Renal cortical epithelial cell (primary cell): Measurements from ENCODE around the gene ONECUT2. TPM values are rescaled to one million over a fixed set of nuclear protein-coding genes. Genes with fewer than 3 reads are reported as not detected.
"Not testable (repeated sequence)": the region's sequence is repeated elsewhere in the genome, so short reads cannot be mapped to it uniquely, and the experiment has no call there.

Experiments used
- DNase-seq: peaks from one replicate; pipeline ENCODE4 v3.0.0-alpha.2; 2011; ENCODE audit warnings: low read depth
- total RNA-seq: library from RNA; depleted of rRNA; stranded (reverse); fragments of >200 nt; gene quantifications from 2 replicates; pipeline ENCODE4 v1.2.3, GENCODE V29; 2014

ONECUT2 gene
- total RNA-seq, 1 donor from 2014 or later = 0.80 TPM

DNA sequence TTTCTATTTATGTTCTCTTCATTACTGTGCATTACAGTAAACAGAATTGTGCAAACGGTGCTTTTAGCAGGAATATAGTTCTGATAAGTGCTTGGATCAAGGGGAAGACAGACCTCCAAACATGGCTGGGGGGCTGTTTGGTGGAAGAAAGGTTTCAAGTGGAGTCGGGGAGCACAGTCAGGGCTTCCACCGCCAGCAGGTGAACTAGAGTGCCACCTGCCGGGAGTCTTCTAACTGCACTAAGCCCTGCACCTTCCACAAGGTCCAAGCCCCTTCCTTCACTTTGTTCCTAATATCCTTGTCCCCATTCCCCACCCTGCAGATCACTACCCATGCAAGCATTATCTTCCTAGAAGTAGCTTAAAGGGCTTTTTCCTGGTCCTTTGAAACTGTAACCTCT, 11.1 kb downstream of the ONECUT2 start:
- DNase-seq = no peak

DNA sequence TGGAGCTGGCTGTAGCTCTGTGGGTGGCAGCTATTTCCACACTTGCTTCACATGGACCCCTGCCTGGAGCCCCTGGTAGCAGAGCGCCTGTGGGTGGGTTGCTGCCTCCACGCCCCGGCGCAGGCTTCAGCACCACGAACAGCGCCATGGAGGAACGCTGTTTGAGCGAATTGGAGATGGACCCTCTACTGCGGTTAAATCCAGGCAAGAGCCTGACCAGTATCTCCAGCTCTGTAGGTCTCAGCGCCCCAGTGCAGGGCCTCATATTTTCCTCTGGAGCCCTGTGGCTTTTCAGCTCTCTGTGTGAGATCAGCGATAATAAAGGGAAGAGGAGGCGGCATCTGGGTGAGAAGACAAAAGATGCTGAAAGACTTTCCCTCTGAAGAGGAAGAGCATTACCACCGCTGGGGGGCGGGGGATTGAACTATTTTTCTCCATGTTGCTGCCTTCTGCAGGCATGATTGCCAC, 12.0 kb downstream of the ONECUT2 start:
- no peak for DNase-seq

DNA sequence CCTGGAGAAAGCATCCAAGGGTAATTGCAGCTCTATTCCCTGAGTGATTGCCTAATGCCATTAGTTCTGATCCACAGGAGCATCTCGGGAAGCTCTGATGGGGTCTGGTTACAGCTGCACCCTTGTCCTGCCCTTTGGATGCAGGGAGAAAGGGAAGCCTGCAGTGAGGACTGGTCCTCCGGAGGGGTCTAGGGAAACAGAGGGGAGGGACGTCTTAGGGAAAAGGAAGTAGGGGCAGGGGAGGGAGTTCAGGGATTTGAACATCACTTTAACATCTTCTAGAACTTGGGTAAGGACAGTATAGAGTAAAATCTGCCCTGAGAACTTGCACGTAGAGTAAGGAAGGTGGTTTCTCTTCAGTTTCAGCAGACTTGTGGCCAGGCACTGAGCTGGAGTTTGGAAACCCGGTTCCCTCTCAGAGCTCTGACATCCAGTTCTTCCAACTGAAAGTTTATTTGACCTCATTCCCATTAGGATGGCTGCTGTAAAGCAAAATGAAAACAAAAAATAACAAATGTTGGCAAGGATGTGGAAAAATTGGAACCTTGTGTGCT, 20.5 kb downstream of the ONECUT2 start:
- DNase-seq = no peak

DNA sequence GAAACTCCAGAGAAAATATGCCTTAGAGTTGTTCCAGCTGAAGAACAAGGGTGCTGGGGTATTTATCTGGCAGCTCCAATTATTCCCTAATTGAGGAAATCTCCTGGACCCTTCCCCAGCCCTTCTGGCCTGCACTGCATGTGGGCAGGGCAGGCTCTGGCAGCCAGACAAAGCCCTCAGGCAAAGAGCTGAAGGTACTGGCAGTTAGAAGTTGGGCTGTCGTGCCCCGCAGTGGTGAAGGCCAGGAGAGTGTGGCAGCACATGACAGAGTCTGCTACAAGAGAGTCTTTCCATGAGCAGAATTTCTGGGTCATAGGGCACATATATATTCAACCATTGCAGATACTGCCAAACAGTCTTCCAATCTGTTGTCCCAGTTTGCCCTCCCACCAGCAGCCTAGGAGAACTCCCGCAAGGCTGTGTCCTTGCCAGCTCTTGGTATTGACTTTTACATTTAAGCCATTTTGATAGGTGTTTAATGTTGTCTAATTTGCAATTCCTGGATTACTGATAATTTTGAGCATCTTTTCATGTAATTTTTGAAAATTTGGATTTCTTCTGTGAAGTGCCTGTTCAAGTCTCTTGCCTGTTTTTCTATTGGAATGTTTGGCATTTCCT, 26.6 kb downstream of the ONECUT2 start:
- no peak for DNase-seq

DNA sequence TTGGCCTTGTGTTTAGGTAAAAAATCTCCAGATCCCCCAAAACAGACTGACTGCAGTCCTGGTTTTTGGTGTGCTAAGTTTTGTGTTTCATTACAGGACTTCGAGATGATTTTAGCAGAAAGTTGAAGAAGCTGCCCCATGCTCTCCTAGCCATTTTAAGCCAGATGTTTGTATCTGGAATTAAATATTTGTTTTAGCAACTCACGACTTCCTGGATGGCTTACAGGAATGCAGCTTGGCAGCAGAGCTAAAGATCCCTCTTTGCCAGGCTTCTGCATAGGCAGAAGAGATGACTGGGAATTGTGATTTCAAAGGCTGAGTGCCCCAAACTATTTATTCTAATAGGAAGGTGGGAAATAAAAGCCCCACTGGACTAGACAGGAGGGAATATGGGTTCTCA, 31.1 kb downstream of the ONECUT2 start:
- no peak for DNase-seq

GRCh38 chr18:57466745-57467409, 31.7 kb downstream of the ONECUT2 start:
- DNase-seq = no peak

DNA sequence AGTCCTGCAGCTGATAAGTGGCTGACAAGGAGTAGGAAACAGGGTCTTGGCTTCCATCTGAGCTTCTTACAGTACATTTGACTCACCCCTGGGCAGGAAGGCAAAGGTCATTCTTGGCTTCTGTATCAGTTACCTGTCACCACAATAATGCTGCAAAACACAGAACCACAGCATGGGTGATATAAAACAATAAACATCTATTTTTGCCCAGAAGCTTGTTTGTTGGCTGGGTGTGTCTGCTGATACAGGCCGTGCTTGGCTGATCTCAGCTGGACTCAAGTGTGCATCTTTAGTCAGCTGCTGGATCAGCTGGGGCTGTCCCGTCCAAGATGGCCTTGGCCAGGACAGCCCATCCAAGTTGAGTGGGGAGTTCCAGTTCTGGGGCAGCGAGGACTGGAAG, 34.7 kb downstream of the ONECUT2 start:
- no peak for DNase-seq

- DNase-seq = no peak
Measured at GRCh38 chr18:57475408-57475807, 40.2 kb downstream of the ONECUT2 start.

DNA sequence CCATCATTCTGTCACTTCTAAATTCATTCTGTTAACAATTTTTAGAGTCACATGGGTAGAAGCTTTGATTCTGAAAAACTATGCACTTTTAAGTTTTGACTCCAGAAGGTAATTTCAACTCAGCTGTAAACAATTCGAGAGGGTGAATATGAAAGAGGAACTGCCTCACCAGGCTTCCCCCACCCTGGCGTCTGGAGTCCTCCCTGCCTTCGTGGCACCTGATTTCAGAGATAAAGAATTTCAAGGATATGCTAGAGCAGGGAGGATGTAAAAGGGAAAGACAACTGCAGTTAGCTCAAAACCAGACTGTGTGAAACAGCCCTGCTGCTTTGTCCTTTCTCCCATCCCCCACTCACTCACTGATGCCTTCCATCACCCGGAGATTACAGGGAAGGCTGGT, 40.7 kb downstream of the ONECUT2 start:
- DNase-seq = no peak

- peak; percentile 21 for DNase-seq
Measured at GRCh38 chr18:57480733-57481132, 45.6 kb downstream of the ONECUT2 start.

- DNase-seq = no peak
Measured at GRCh38 chr18:57497372-57498294, 62.5 kb downstream of the ONECUT2 start.

DNA sequence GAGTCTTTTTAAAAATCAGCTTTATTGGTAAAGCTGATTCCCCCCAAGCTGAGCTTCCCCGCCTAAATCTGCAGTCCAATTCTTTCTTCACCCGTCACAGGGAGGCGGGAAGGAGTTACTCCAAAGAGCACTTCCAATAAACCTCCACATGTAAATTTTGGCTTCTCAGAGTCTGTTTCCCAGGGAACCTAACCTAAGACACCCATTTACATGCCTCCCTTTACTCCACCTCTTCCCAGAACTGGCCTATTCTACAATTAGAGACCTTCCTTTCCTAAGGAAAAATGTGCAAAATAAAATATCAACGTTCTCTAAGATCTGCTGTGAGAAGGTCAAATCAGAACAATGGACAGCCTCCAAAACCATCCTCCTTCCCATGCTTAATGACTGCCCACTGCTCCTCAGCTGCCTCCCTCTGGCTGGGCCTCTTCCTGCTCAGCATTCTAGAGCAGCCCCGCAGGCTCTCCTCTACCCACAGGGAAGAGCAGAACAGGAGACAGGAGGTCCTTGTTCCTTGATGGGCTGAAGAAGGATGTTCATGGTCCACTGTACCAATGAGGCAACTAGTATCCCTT, 63.6 kb downstream of the ONECUT2 start:
- DNase-seq = no peak

DNA sequence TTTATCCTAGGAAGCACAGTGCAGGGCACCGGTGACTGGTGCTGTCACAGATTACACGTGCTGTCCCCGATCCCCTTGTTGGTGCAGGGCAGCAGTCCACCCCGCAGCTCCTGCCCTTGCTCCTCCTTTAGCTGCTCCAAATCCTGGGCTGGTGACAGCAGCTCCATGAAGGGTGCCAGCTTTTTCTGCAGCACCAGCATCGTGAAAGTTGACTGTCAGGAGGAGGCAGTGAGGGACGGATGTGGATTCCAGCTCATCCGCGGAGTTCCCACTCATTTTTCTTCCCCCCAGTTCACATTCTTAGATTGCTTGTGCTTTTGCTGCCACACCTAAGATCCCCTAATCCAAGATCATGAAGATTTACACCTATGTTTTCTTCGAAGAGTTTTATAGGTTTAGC, 67.5 kb downstream of the ONECUT2 start:
- no peak for DNase-seq

GRCh38 chr18:57505231-57505630, 70.1 kb downstream of the ONECUT2 start:
- DNase-seq = no peak

- DNase-seq = no peak
Measured at GRCh38 chr18:57516056-57516455, 80.9 kb downstream of the ONECUT2 start.

GRCh38 chr18:57518533-57518932, 83.4 kb downstream of the ONECUT2 start:
- no peak for DNase-seq

DNA sequence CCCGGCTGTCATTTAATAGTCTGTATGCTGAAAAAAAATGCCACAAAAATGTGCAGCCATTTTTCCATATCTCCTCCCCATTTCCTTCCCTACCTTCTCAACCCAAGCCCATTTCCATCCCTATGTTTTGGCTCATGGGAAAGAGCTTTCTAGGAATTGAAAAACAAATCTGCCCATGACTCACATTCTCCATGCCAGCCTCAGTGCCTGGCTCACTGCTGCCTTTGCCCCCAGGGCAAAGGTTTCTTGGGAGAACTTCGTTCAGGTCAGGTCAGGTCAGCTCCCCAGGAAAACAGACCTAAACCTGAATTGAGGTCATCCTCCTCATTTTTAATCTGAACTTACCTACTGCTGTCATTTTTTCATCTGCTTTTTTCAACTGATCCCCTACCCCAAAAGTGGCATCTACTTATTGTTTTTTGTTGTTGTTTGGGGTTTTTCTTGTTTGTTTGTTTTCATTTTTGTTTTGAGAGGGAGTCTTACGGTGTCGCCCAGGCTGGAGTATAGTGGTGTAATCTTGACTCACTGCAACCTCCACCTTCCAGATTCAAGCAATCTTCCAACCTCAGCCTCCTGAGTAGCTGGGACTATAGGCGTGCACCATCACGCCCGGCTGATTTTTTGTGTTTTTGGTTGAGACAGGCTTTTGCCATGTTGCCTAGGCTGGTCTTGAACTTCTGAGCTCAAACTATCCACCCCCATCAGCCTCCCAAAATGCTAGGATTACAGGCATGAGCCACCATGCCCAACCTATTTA, 84.7 kb downstream of the ONECUT2 start:
- DNase-seq = peak; percentile 11

DNA sequence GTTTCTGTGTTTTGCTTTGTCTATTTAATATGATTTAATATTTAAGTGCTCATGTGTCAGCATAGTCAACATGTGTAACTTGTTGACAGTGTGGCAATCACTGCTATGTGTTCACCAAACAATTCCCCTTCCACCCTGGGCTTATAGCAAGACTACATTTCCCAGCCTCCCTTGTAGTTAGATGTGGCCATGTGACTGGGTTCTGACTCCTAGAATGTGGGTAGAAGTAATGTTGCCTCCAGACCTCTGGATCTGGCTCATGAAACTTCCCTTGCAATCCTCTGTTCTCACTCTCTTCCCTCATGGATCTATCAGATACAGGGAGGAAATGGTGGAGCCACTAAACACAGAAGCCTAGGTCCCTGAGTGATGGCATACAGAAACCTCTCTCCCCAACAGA, 87.2 kb downstream of the ONECUT2 start:
- DNase-seq = not testable (repeated sequence)

DNA sequence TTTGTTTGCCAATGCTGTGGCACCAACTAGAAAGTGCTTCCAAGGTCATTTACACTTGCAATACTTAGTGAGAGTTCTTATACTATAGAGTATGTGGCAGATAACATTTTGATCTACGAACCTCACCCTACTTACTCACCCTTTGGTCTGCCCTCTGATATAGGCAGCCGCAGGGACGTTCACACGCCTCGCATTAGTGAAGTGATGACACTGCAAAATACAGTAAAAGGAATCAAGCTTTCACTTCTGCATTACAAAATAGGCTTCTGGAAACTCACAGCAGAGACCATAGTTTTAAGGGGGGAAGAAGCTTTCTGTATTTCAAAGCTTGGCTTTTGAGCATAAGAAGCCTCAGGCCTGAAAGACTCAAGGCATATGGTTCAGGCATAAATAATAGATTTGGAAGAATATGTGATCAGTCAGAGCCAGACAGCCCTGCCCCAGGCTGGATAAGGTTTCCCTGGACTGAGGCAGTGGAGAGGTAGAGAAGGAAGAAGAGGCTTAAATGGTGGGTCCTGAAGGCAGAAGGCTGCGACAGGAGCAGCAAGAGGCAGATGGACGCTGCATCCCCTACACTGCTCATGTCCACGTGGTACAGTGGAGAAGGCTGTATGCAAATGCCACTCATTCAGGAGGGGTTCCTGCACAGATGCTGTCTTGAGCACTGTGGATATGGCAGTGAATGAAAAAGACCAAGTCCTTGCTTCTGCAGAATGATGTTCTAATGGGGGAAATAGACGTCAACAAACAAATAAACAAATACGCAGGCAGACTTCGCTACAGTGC, 88.2 kb downstream of the ONECUT2 start:
- DNase-seq = no peak

GRCh38 chr18:57527556-57528229, 92.5 kb downstream of the ONECUT2 start:
- no peak for DNase-seq
